H9 (cell line): ENCODE measurements around the gene CELSR2. TPM values are rescaled to one million over a fixed set of nuclear protein-coding genes. Genes with fewer than 3 reads are reported as not detected.

Experiments used
- DNase-seq: peaks from one replicate; pipeline ENCODE4 v3.0.0-alpha.2; 2017
- H2AFZ ChIP-seq: one replicate; pipeline ENCODE4 v1.6.1; 2013; ENCODE audit warnings: mild to moderate bottlenecking, low read length, control low read depth, moderate library complexity
- H2AK5ac ChIP-seq: 2 replicates; pipeline ENCODE4 v1.6.1; 2013; ENCODE audit warnings: low read length, control low read depth, mixed read lengths; ENCODE audit not compliant: insufficient read length
- H2BK120ac ChIP-seq: one replicate; pipeline ENCODE4 v1.6.1; 2013; ENCODE audit warnings: low read depth, mild to moderate bottlenecking, low read length, control low read depth, inconsistent platforms; ENCODE audit not compliant: poor library complexity, severe bottlenecking
- H2BK12ac ChIP-seq: 2 replicates; pipeline ENCODE4 v1.6.1; 2013; ENCODE audit warnings: low read length, control low read depth, mixed read lengths, low read depth; ENCODE audit not compliant: insufficient read length
- H2BK15ac ChIP-seq: 2 replicates; pipeline ENCODE4 v1.6.1; 2013; ENCODE audit warnings: low read depth, low read length, control low read depth
- H2BK20ac ChIP-seq: one replicate; pipeline ENCODE4 v1.6.1; 2013; ENCODE audit warnings: low read depth, mild to moderate bottlenecking, low read length, control low read depth, inconsistent platforms; ENCODE audit not compliant: poor library complexity, severe bottlenecking
- H2BK5ac ChIP-seq: 2 replicates; pipeline ENCODE4 v1.6.1; 2013; ENCODE audit warnings: low read length, control low read depth, mixed read lengths; ENCODE audit not compliant: insufficient read length
- H3K14ac ChIP-seq: 2 replicates; pipeline ENCODE4 v1.6.1; 2013; ENCODE audit warnings: low read length, control low read depth; ENCODE audit not compliant: insufficient read depth
- H3K18ac ChIP-seq: 2 replicates; pipeline ENCODE4 v1.6.1; 2013; ENCODE audit warnings: low read depth, mild to moderate bottlenecking, mixed read lengths, low read length, control low read depth; ENCODE audit not compliant: insufficient read length
- H3K23ac ChIP-seq: 2 replicates; pipeline ENCODE4 v1.6.1; 2013; ENCODE audit warnings: low read length, control low read depth, mixed read lengths, low read depth; ENCODE audit not compliant: insufficient read length
- H3K23me2 ChIP-seq: 2 replicates; pipeline ENCODE4 v1.6.1; 2013; ENCODE audit warnings: low read depth, mild to moderate bottlenecking, mixed read lengths, low read length, control low read depth; ENCODE audit not compliant: insufficient read length, poor library complexity, severe bottlenecking
- H3K27ac ChIP-seq: 2 replicates; pipeline ENCODE4 v1.5.1; 2013; ENCODE audit warnings: low read length, control low read depth, mixed read lengths, low read depth; ENCODE audit not compliant: insufficient read length
- H3K27me3 ChIP-seq: 2 replicates; pipeline ENCODE4 v1.6.1; 2013; ENCODE audit warnings: low read length, control low read depth, inconsistent platforms; ENCODE audit not compliant: insufficient read depth
- H3K4ac ChIP-seq: 2 replicates; pipeline ENCODE4 v1.6.1; 2013; ENCODE audit warnings: low read depth, mild to moderate bottlenecking, control low read depth, inconsistent platforms, low read length, moderate library complexity
- H3K4me1 ChIP-seq: 2 replicates; pipeline ENCODE4 v1.6.1; 2013; ENCODE audit warnings: low read length, control low read depth, inconsistent platforms; ENCODE audit not compliant: insufficient read depth
- H3K4me2 ChIP-seq: 2 replicates; pipeline ENCODE4 v1.6.1; 2013; ENCODE audit warnings: low read length, control low read depth, mixed read lengths; ENCODE audit not compliant: insufficient read length, insufficient read depth
- H3K56ac ChIP-seq: 2 replicates; pipeline ENCODE4 v1.6.1; 2013; ENCODE audit warnings: low read depth, mild to moderate bottlenecking, mixed read lengths, low read length, control low read depth; ENCODE audit not compliant: insufficient read length
- H3K79me1 ChIP-seq: 2 replicates; pipeline ENCODE4 v1.6.1; 2013; ENCODE audit warnings: low read depth, mild to moderate bottlenecking, moderate library complexity, low read length, control low read depth, inconsistent platforms; ENCODE audit not compliant: insufficient read depth, poor library complexity, severe bottlenecking
- H3K79me2 ChIP-seq: 2 replicates; pipeline ENCODE4 v1.6.1; 2013; ENCODE audit warnings: low read length, control low read depth, inconsistent platforms; ENCODE audit not compliant: insufficient read depth
- H3K9ac ChIP-seq: 2 replicates; pipeline ENCODE4 v1.6.1; 2013; ENCODE audit warnings: low read length, control low read depth, mixed read lengths; ENCODE audit not compliant: insufficient read length; ENCODE audit errors: extremely low read depth
- H3K9me3 ChIP-seq: one replicate; pipeline ENCODE4 v1.6.1; 2013; ENCODE audit warnings: low read depth, low read length, inconsistent platforms; ENCODE audit not compliant: control insufficient read depth
- H3T11ph ChIP-seq: one replicate; pipeline ENCODE4 v1.6.1; 2013; ENCODE audit warnings: mild to moderate bottlenecking, low read length, control low read depth, inconsistent platforms
- H4K20me1 ChIP-seq: one replicate; pipeline ENCODE4 v1.6.1; 2013; ENCODE audit not compliant: control insufficient read depth, insufficient read length, insufficient read depth
- H4K5ac ChIP-seq: 2 replicates; pipeline ENCODE4 v1.6.1; 2013; ENCODE audit warnings: low read depth, mild to moderate bottlenecking, mixed read lengths, low read length, control low read depth; ENCODE audit not compliant: insufficient read length
- H4K8ac ChIP-seq: replicated peaks from 2 replicates; pipeline ENCODE4 v1.6.1; 2013; ENCODE audit warnings: low read length, control low read depth, mixed read lengths, low read depth; ENCODE audit not compliant: insufficient read length
- H4K91ac ChIP-seq: 2 replicates; pipeline ENCODE4 v1.6.1; 2013; ENCODE audit warnings: low read depth, mild to moderate bottlenecking, moderate library complexity, mixed read lengths, low read length, control low read depth; ENCODE audit not compliant: insufficient read length
- H3K27ac Mint-ChIP-seq, 3 experiments: 2 replicates in 2 of 3; 3 replicates in 1 of 3; pipeline ENCODE4 v1.8.0; 2020 to 2021; ENCODE audit warnings: mixed read lengths in 3 of 3, mild to moderate bottlenecking in 1 of 3, moderate library complexity in 1 of 3
- H3K27me3 Mint-ChIP-seq: 2 replicates; pipeline ENCODE4 v1.8.0; 2021; ENCODE audit warnings: low read depth, mild to moderate bottlenecking, moderate library complexity, mixed read lengths
- H3K36me3 Mint-ChIP-seq, 3 experiments: 2 replicates in 2 of 3; 3 replicates in 1 of 3; pipeline ENCODE4 v1.8.0; 2020 to 2021; ENCODE audit warnings: low read depth in 3 of 3, mixed read lengths in 3 of 3; ENCODE audit not compliant: insufficient read depth in 1 of 3
- H3K4me1 Mint-ChIP-seq, 2 experiments: 2 replicates each; pipeline ENCODE4 v1.8.0; 2020; ENCODE audit warnings: mixed read lengths in 2 of 2
- H3K4me3 Mint-ChIP-seq, 2 experiments: 2 replicates in 1 of 2; 3 replicates in 1 of 2; pipeline ENCODE4 v1.8.0; 2020 to 2021; ENCODE audit warnings: mild to moderate bottlenecking in 2 of 2, mixed read lengths in 2 of 2, moderate library complexity in 1 of 2
- H3K9me3 Mint-ChIP-seq, 2 experiments: 2 replicates in 1 of 2; 3 replicates in 1 of 2; pipeline ENCODE4 v1.8.0; 2020; ENCODE audit warnings: mild to moderate bottlenecking in 2 of 2, mixed read lengths in 2 of 2, moderate library complexity in 1 of 2
- CTCF ChIP-seq: fragments of 200-600 bp; sonication (generic); conservative IDR thresholded peaks from 3 replicates; pipeline ENCODE4 v1.8.0; 2021; ENCODE audit warnings: antibody characterized with exemption, mild to moderate bottlenecking
- WGBS: extraction: QIAGEN DNeasy Blood & Tissue Kit; methylation state at CpG from one replicate; pipeline ENCODE4 v1.1.7; 2013; ENCODE audit warnings: missing lambda C conversion rate, low lambda C conversion rate, mixed read lengths; ENCODE audit not compliant: insufficient read length; ENCODE audit errors: extremely low coverage; 5-methylcytosine and 5-hydroxymethylcytosine counted together
- total RNA-seq: library from RNA; stranded (reverse); gene quantifications from 2 replicates; pipeline ENCODE4 v1.2.1, GENCODE V29; 2021

CELSR2 gene
- total RNA-seq, 1 experiment from 2014 or later: 29.2 TPM

- H3K27me3 ChIP-seq: no peaks in the 10 kb centered on the region
- no peak overlapping the region for H2BK12ac ChIP-seq
- H3K27me3 Mint-ChIP-seq: no peaks in the 10 kb centered on the region
- H4K8ac ChIP-seq: no peak overlapping the region
- H3K9ac ChIP-seq: no peak overlapping the region
- H3K27ac ChIP-seq: no peak overlapping the region
- no peak overlapping the region for H2BK120ac ChIP-seq
- no CpG with 5 or more reads among the region's 3 CpGs for WGBS
- no peak overlapping the region for H3T11ph ChIP-seq
- H2BK5ac ChIP-seq: no peak overlapping the region
- H4K5ac ChIP-seq: no peak overlapping the region
- peak overlapping the region in 1 of 2 experiments; percentile 6; a peak in 1 of 5 replicates for H3K4me3 Mint-ChIP-seq
- no peak for DNase-seq
- H4K91ac ChIP-seq: no peak overlapping the region
- no peak overlapping the region for H3K4ac ChIP-seq
- no peaks in the 10 kb centered on the region for H3K9me3 ChIP-seq
- H3K9me3 Mint-ChIP-seq: no peaks in the 10 kb centered on the region
- H3K79me1 ChIP-seq: no peaks in the 10 kb centered on the region
- no peak overlapping the region for H2AK5ac ChIP-seq
- H3K4me1 ChIP-seq: no peaks in the 10 kb centered on the region
- no peak overlapping the region for H2BK20ac ChIP-seq
- H4K20me1 ChIP-seq: no peaks in the 10 kb centered on the region
- no peak overlapping the region for H3K56ac ChIP-seq
- no peak overlapping the region for H3K18ac ChIP-seq
- H3K14ac ChIP-seq: no peak overlapping the region
- no peaks in the 10 kb centered on the region for H3K79me2 ChIP-seq
- H2AFZ ChIP-seq: no peak overlapping the region
- peak overlapping the region; percentile 1 to 78 (median 51); a peak in 6 of 7 replicates for H3K27ac Mint-ChIP-seq
- peaks cover 5% of the 10 kb centered on the region in 2 experiments for H3K4me1 Mint-ChIP-seq
- H3K4me2 ChIP-seq: no peak overlapping the region
- no peak overlapping the region for H3K23ac ChIP-seq
- H3K36me3 Mint-ChIP-seq: peaks cover 25 to 83% (median 62%) of the 10 kb centered on the region in 3 experiments; a peak in 6 of 7 replicates
- no peak overlapping the region for H2BK15ac ChIP-seq
- H3K23me2 ChIP-seq: no peaks in the 10 kb centered on the region
- no peak for TF ChIP-seq CTCF
Measured at GRCh38 chr1:109319114-109319513, 69.8 kb downstream of the CELSR2 start.
